Activated gamma-delta T cell treated with Interleukin-2 at 50 U/mL for 16 hours (primary cell): ENCODE results near the gene LOXHD1.

Experiments used
- DNase-seq: peaks from one replicate; pipeline ENCODE4 v3.0.0-alpha.2; 2020

Gene LOXHD1

DNA sequence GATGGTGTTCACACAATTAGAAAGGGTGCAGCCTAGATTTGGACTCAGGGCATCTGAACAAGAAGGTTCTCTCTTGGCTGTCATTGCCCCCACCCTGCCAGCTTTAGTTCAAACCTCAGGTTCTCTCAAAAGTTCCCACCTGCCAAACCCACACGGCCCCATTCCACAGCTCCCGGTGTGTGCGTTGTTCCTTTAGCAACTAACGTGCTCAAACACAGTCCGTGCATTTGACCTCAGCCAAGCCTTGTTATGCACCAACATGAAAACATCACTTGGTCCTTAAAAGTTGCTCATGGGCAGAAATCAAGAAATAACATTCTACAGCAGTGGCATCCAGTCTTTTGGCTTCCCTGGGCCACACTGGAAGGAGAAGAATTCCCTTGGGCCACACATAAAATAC lies 32.0 kb downstream of the LOXHD1 start:
- no peak for DNase-seq

DNA sequence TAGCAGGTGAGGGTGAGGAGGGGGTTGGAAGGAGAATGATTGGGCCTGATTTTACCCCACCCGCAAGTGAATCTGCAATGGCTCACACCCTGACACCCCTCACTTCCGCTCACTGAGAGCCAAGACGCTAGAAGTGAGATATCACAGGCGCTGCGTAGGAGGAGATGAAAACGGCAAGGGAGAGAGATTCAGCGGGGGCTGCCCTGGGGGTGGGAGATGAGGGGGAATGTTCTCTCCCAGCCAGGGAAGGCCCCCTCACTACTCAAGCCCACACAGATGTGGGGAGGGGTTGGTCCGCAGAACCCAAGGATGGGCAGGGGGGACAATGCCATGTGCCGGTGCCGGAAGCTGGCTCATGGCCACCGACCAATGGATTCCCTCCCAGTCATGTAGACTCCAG lies 32.9 kb downstream of the LOXHD1 start:
- DNase-seq, result no peak

DNA sequence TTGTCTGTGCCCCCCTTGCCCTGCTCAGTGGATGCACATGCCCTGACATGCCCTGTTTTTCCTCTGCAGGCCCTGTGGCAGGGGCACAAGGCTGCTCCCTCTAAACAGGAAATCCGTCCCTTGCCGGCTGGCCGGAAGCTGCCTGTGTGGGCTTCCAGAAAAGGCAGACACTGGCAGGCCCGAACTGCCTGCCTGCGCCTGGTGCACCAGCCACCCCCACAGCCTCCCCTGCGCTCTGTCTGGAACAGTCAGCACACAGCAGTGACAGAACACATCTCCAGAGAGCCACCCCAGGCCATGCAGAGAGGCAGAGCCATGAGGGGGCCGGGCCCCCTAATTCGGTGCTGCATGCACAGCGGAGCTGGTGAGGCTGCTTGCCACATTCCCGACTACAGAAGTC lies 33.5 kb downstream of the LOXHD1 start:
- peak; percentile 14 for DNase-seq

DNA sequence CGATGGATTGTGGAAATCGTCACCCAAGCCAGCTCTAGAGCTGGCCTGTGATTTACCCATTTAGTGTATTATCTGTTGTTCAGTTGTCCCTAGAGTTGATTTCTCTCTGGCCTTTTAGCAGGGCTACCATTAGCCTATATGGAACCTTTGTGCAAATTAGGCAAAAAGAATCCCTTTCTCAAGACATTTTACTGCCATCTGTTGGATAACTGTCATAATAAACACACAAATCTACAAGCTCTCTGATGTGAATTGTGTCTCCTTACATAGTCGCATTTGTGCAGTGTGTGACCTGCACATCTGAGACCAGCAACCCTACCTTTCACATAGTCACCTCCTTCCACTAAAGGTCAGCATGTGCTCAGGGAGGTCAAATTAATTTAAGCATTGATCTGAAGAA lies 34.0 kb downstream of the LOXHD1 start:
- no peak for DNase-seq

DNA sequence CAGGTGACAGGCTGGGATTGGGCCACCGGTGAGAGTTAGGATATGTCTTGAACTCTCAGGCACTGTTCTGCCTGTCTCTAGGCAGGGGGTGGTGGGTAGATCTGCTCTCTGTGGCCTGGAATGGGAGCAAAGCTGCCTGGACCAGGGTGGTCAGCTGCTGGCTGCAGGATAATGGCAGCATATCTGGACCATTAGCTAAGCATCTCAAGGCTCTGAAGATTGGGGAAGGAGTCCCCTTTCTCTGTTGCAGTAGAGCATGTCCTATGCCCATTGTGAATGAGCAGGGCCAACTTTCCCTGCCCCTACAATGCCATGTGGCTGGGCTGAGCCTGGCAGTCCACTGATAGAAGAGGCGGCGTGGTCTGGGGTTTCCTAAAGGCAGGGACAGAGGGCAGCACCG lies 34.6 kb downstream of the LOXHD1 start:
- DNase-seq, result no peak

DNA sequence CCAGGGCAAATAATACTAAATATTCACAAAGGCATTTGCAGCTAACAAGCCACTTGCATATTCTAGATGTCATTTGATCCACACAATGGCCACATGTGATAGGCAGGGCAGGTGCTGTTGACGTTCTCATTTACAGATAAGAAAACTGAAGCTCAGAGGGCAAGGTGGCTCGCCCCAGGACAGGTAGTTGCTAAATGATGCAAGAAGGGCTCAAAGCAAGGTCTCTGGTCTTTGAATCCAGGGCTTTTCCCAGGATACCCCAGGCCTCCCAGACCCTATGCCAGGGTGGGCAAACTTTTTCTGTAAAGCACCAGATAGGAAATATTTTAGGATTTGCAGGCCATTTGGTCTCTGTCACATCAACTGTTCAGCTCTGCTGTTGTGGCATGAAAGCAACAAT lies 35.1 kb downstream of the LOXHD1 start:
- no peak for DNase-seq

DNA sequence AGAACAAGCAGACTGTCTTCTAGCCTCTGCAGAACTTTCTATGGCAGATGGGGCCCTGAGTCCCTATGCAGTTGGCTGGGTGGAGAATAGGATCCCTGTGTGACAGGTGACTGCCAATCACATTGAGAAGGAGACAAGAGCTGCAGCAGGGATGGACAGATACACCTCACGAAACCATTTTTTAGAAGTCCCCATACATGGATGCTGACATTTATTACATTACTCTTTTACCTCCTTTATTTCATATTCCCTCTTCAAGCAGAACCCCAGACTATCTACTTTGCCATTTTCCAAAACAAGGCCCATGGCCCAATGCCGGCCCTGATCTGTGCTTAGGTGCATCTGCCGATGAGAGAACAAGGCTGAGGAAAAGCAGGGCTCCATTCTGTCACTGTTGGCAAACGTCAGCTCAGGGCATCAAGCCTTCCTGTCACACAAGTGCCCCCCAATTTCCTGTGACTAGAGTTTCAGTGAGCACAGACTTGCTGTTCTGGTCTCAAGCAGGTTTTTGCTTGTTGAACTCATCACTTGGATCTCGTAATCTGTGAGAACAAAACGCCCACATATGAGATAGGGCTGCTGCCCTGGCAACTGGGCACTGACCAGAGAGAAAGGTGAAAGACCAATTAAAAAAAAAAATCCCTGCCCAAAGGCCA lies 35.8 kb downstream of the LOXHD1 start:
- DNase-seq, result no peak

DNA sequence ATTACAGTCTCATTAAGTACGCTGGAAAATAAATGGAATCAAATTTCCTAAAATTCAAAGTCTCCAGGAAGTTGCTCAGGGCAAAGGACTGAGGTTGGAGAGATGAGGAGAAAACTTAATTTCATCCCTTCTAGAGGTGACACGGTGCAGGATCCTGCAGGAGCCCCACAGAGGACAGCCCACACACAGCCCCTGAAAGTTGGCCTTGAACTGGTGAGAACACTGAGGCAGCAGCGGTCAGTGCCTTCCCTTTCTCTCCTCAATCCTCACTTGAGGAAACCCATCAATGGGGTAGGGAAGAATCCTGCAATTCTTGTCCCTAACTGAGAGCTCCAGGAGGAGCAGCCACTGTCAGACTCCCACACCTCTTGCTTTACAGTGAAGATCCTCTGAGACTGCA lies 37.5 kb downstream of the LOXHD1 start:
- DNase-seq, result no peak

DNA sequence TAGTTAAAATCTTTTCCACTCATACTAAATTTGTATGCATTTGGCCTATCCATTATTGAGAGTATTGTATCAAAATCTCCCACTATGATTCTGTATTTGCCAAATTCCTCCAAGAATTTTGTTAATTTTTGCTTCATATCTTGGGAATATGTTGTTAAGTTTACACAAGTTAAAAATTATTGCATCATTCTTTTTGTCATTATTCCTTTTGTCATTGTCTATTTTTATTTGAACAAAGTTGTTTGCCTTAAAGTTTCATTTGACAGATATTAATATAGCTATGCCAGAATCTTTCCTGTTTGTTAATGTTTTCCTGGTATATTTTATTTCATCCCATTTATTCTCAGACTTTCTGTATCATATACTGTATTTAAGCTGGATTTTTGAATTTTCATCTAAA lies 41.3 kb downstream of the LOXHD1 start:
- no peak for DNase-seq

DNA sequence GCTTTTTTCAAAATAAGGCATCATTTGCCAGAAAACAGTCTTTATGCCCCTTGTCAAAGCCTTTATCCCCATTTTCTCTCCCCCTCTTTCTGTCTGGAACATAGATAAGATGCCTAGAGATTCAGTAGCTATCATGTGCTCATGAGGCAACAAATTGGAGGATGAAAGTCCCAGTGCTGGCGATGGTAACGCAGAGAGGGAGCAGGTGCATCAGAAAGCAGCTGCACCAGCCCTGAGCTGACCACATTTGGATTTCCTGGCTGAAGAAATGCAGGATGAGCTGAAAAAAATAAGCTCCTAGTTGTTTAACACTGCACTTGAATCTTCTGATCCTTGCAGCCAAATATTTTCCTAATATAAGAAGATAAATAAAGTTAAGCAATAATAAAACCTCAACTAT lies 48.0 kb downstream of the LOXHD1 start:
- DNase-seq, result no peak

DNA sequence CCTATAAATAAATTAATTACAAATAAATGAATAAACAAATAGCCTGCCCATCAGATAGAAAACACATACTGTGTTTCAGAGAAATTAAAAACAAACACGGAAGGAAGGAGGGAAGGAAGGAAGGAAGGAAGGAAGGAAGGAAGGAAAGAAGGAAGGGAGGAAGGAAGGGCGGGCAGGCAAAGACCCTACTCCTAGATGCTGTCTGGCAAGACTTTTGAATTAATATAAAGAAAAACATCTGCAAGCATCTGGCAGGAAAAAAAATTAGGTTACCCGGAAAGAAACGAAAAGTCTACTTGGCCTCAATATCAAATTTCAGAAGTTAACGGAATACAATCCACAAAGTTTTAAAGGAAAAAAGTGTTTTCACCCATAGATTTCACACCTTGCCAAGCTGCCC lies 49.1 kb downstream of the LOXHD1 start:
- no peak for DNase-seq

DNA sequence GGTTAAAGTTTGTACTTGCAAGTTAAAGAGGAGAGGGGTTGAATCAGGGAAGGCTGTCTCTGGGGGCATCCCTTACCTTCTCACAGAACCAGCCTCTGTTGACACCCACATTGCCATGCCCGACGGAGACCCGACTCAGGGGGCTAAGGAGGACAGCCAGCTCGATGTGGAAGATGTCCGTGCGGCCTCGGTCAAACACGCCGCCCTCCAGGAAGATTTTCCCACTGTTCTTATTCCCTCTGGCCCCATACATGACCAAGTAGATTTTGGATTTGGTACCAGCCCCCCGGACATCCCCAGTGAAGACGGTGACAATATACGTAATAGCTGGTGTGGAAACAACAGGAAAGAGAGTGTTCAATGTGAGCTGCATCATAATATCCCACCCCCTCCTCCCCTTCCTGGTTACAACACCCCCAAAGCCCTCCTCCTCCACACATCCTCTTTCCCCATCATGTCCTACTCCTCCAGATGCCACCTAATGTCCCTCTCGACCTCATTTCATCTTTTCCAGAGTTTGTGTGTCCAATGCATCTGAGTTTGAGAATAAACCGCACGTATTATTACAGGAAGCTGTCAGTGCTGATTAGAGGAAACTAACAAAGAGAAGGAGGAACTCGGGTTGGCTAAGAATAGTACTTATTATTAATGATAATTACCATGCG lies 55.7 kb downstream of the LOXHD1 start:
- no peak for DNase-seq

DNA sequence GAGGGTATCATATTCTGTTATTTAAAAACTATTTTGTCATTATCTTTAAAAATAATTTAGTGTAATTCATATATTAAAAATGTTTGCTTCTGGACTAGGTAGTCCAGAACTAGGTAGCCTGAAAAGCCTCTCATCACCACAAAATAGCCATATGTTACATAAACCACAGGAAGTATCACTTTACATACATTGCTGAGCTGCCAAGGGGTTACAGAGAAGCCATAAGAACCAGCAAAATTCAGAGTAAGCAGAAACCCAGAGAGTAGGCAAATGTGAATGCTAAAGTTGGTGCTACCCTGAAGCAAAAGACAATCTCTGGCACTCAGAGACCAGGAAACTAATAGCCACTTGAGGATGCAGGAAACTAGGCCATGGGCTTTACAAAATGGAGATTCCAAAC lies 60.9 kb downstream of the LOXHD1 start:
- no peak for DNase-seq

DNA sequence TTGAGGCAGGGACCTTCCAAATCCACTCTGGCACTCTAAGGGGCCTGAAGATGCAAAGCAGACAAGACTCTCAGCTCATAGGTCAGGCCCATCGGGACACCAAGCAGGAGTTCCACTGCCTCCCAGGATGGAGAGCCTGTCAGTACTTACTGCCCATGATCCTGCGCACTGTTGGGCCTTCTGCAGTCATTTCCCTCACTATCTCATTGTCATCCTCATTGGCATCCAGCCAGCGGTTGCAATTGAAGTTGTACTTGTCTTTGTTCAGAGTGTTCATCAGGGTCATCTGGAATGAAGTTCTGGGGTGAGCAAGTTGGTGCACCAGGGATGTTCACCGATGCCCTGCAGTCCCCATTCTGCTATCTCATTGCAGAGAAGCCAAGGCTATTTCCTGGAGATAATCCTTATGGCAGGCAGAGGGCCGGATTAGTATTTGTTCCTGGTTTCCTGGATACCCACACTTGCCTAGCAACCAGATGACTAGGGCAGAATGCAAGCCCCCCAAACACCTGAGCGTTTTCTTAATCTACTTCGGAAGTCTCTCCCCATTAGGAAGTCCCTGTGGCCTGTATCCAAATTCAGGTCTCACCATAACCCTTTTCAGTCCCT lies 65.1 kb downstream of the LOXHD1 start:
- DNase-seq, result no peak

DNA sequence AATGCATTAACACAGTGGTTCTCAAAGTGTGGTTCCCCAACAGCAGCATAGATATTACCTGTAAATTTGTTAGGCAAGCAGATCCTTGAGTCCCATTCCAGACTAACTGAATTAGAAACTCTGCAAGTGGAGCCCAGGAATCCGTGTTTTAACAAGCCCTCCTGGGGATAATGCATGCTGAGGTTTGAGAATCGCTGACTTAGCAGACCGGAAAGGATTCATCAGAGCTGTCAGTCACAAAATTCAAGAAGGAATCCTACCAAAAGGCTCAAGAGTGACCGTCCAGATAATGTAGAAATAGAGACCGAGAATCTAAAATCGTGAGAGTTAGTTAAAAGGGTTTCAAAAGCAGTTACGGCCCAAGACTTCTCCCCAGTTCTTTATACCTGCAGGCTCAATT lies 66.9 kb downstream of the LOXHD1 start:
- DNase-seq, result no peak

DNA sequence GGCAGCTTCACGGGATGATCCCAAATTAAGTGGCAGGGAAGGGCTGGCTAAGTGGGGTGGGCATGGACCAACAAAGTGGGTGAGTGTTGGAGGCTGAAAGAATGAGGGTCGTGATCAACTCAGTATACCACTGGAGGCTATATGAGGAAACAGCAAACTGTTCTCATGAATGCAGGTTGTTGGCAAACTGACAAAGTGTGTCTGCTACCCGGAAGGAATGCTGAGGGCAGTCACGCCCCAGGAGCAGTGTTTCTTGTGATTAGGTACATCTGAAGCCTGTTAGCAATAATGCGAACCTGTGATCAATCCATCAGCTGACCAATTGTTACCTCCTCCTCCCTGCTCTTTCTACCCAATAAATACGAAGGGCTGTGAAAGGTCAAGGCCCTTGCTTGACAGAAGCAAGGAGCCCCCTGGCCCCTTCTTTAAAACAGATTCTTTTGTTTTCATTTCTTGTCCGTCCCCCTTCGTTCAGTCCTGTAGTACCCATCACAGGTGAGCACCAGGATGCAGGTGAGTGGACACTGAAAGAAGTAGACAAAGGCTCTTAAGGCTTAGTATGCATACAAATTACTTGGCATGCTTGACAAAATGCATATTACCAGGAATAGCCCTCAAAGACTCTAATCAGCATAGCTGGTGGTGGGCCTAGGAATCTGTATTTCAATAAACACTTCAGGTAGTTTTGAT lies 67.9 kb downstream of the LOXHD1 start:
- no peak for DNase-seq

DNA sequence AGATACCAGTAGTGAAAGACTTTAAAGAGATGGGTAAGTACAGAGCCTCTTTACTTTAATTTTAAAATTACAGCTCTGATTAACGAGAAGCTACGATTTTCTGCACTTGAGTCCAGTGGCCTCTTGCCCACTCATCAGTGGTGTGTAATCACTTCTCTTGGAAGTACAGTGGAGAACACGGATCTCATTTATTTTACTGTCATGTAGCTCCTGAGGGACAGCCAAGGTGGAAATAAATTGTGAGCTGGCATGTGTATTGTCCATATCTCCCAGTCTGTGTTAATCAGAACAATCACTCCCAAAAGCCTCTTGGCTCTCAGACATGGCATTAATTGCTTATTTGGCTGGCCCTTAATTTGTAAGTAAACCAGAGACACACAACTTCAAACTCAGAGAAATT lies 69.4 kb downstream of the LOXHD1 start:
- DNase-seq, result no peak

DNA sequence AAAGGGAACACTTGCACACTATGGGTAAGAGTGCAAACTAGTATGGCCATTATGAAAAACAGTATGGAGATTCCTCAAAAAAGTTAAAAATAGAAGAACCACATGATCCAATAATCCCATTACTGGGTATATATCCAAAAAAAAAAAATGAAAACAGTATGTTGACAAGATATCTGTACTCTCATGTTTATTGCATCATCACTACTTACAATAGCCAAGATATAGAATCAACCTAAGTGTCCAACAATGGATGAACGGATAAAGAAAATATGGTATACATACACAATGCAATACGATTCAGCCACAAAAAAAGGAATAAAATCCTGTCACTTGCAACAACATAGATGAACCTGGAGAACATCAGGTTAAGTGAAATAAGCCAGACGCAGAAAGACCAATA lies 73.3 kb downstream of the LOXHD1 start:
- DNase-seq, result no peak

DNA sequence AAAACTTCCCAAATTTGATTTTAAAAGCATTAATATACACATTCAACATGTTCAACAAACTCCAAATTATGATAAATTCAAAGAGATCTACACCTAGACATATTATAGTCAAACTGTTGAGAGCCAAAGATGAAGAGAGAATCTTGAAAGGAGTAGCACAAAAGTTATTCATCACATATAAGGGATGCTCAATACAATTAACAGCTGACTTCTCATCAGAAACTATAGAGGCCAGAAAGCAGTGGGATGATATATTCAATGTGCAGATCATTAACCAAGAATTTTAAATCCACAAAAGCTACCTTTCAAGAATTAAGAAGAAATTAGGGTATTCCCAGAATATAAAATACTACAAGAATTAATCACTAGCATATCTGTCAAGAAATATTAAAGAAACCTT lies 75.4 kb downstream of the LOXHD1 start:
- no peak for DNase-seq

DNA sequence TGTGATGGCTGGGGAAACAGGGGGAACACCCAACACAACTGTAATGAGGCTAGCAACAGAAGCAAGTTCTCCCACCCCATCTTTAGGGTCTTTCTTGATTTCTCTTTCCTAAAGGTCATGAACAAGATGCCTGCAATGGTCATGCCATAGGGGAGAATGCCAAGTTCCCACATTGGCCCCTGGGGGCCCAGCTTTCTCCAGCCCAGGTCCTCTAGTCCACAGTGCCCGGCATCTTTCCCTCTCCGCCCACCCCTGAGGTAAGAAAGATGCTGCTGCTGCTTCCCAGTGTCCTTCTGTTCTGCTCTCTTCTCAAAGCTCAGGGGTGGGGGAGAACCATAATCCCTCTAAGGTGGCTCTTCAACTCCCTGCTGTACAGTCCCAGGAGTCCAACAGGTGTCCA lies 78.0 kb downstream of the LOXHD1 start:
- DNase-seq, result no peak

DNA sequence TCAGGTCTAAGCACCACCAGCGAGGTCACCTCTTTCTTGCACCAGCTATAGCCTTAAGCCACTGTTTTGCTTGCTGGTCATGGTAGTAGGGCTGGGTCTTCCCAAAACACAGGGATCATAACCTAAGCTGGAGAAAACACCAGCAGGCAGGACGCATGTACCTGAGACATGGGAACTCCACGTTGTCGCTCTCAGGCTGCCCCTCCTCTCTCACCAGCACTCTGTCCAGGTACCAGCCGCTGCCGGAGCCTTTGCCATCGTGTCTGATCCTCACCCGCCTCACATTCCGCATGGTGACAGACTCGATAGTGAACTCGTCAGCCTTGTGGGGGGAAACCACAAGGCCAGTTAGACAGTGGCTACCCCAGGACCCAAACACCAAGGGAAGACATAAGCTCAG lies 79.5 kb downstream of the LOXHD1 start:
- DNase-seq, result no peak

DNA sequence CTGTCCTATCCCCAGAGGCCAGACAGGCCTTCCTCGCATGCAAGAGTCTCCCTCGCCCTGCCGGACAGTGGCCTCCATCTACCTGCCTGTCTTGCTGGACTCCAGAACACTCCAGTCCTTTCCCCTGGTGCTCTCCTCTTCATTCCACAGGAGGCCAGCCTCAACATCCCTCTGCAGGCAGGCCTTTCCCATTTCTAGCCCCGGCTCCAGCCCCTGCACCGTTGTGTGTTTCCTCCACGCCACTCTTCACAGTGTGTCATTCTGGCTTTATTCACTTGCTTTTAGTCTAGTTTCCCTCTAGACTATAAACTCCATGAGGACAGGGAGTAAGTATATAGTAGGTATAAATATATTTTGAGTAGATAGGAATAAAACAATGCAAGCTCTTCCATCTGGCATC lies 81.2 kb downstream of the LOXHD1 start:
- no peak for DNase-seq

DNA sequence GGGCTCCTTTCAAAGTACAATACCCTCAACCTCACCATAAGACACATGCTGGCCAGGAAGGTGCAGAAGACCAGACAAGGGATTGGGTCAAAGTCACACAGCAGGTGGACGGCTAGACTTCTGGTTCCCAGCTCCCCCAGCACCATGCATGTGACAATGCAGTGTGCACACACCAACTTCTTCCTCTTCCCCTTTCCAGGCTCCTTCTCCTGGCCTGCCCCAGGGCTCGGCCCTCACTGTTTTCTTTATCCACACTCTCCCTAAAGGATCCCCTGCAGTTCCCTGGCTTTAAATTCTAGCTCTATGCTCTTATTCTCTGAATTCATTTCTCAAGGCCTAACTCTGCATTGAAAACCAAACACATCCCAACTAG lies 82.3 kb downstream of the LOXHD1 start:
- DNase-seq, result no peak
